Measurements from ENCODE around the gene CHRM4. TPM values are rescaled to one million over a fixed set of nuclear protein-coding genes. Genes with fewer than 3 reads are reported as not detected.

CHRM4 gene
- not detected for polyA plus RNA-seq (2013, experiment 1 of 2)
- polyA plus RNA-seq (2013, experiment 2 of 2): 0.56 TPM

GRCh38 chr11:46391578-46392420 lies at the start of gene CHRM4:
CHRM4 (minus strand) TSS chr11:46391776; CDS start chr11:46386557, 5,219 bp downstream.
- Histone ChIP-seq H3K36me3 (ENCODE audit: control insufficient read depth, insufficient read depth, low read length) (peaks cover 2% of the 10 kb centered on the region), H3K4me3 (ENCODE audit: extremely low read depth, insufficient read depth, low read length, poor library complexity, severe bottlenecking) (peak within 1 kb of the TSS; percentile 47), H3K27ac (ENCODE audit: low read depth, low read length, severe bottlenecking) (no peak within 1 kb of the TSS), H3K9me3 (ENCODE audit: control insufficient read depth, low read length) (no peaks in the 10 kb centered on the region), H3K4me1 (ENCODE audit: control insufficient read depth, insufficient read depth, low read length, poor library complexity, severe bottlenecking) (peaks cover 27% of the 10 kb centered on the region)
- WGBS, 2 experiments (ENCODE audit: insufficient coverage in 2 of 2): 0 to 1% methylated on average over 50 to 89 of the region's 123 CpGs

DNA sequence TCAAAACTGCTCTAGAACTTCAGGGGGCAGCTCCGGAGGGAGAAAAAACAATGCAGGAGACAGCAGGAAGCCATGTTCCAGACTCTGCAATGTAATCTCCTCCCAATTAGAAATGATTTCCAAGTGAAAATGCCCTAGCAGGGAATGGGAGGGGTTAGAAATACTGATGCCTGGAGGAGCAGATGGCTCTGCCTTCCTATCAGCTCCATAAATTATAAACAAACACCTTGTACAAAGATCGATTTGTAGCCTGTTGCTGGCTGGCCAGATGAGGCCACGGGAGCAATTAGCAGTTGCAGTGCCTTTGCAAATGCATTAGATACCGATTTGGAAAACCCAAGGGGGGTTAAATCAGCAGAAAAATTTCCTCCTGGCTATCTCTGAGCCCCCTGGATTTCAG lies 46.6 kb upstream of the CHRM4 start:
- Histone ChIP-seq H3K9me3 (ENCODE audit: control insufficient read depth, low read length) (no peaks in the 10 kb centered on the region), H3K36me3 (ENCODE audit: control insufficient read depth, insufficient read depth, low read length) (peaks cover 41% of the 10 kb centered on the region), H3K4me3 (ENCODE audit: extremely low read depth, insufficient read depth, low read length, poor library complexity, severe bottlenecking) (no peak overlapping the region), H3K4me1 (ENCODE audit: control insufficient read depth, insufficient read depth, low read length, poor library complexity, severe bottlenecking) (no peaks in the 10 kb centered on the region), H3K27ac (ENCODE audit: low read depth, low read length, severe bottlenecking) (no peak overlapping the region)
- WGBS, 2 experiments (ENCODE audit: insufficient coverage in 2 of 2): 73 to 85% methylated on average over 3 to 4 of the region's 4 CpGs

GRCh38 chr11:46437122-46437689 lies 45.6 kb upstream of the CHRM4 start:
- WGBS, 2 experiments (ENCODE audit: insufficient coverage in 2 of 2): 92 to 93% methylated on average over 3 to 5 of the region's 6 CpGs
- no peak overlapping the region for H3K27ac ChIP-seq (ENCODE audit: low read depth, low read length, severe bottlenecking)
- peaks cover 41% of the 10 kb centered on the region for H3K36me3 ChIP-seq (ENCODE audit: control insufficient read depth, insufficient read depth, low read length)
- H3K9me3 ChIP-seq (ENCODE audit: control insufficient read depth, low read length): no peaks in the 10 kb centered on the region
- H3K4me3 ChIP-seq (ENCODE audit: extremely low read depth, insufficient read depth, low read length, poor library complexity, severe bottlenecking): no peak overlapping the region
- no peaks in the 10 kb centered on the region for H3K4me1 ChIP-seq (ENCODE audit: control insufficient read depth, insufficient read depth, low read length, poor library complexity, severe bottlenecking)

- Histone ChIP-seq H3K4me3 (ENCODE audit: extremely low read depth, insufficient read depth, low read length, poor library complexity, severe bottlenecking) (no peak overlapping the region), H3K9me3 (ENCODE audit: control insufficient read depth, low read length) (no peaks in the 10 kb centered on the region), H3K27ac (ENCODE audit: low read depth, low read length, severe bottlenecking) (no peak overlapping the region), H3K36me3 (ENCODE audit: control insufficient read depth, insufficient read depth, low read length) (peaks cover 41% of the 10 kb centered on the region), H3K4me1 (ENCODE audit: control insufficient read depth, insufficient read depth, low read length, poor library complexity, severe bottlenecking) (no peaks in the 10 kb centered on the region)
- 71 to 100% methylated on average over 1 of the region's 3 CpGs for WGBS, 2 experiments (ENCODE audit: insufficient coverage in 2 of 2)
Observed at GRCh38 chr11:46436113-46436512, 44.5 kb upstream of the CHRM4 start.

- 78 to 91% methylated on average over 2 to 3 of the region's 3 CpGs for WGBS, 2 experiments (ENCODE audit: insufficient coverage in 2 of 2)
- Histone ChIP-seq H3K4me1 (ENCODE audit: control insufficient read depth, insufficient read depth, low read length, poor library complexity, severe bottlenecking) (no peaks in the 10 kb centered on the region), H3K9me3 (ENCODE audit: control insufficient read depth, low read length) (no peaks in the 10 kb centered on the region), H3K4me3 (ENCODE audit: extremely low read depth, insufficient read depth, low read length, poor library complexity, severe bottlenecking) (no peak overlapping the region), H3K36me3 (ENCODE audit: control insufficient read depth, insufficient read depth, low read length) (peaks cover 41% of the 10 kb centered on the region), H3K27ac (ENCODE audit: low read depth, low read length, severe bottlenecking) (no peak overlapping the region)
Observed at GRCh38 chr11:46435679-46436078, 44.1 kb upstream of the CHRM4 start.

- no peaks in the 10 kb centered on the region for H3K9me3 ChIP-seq (ENCODE audit: control insufficient read depth, low read length)
- no peaks in the 10 kb centered on the region for H3K4me1 ChIP-seq (ENCODE audit: control insufficient read depth, insufficient read depth, low read length, poor library complexity, severe bottlenecking)
- H3K36me3 ChIP-seq (ENCODE audit: control insufficient read depth, insufficient read depth, low read length): peaks cover 51% of the 10 kb centered on the region
- H3K27ac ChIP-seq (ENCODE audit: low read depth, low read length, severe bottlenecking): no peak overlapping the region
- no peak overlapping the region for H3K4me3 ChIP-seq (ENCODE audit: extremely low read depth, insufficient read depth, low read length, poor library complexity, severe bottlenecking)
Observed at GRCh38 chr11:46431211-46431610, 39.6 kb upstream of the CHRM4 start.

DNA sequence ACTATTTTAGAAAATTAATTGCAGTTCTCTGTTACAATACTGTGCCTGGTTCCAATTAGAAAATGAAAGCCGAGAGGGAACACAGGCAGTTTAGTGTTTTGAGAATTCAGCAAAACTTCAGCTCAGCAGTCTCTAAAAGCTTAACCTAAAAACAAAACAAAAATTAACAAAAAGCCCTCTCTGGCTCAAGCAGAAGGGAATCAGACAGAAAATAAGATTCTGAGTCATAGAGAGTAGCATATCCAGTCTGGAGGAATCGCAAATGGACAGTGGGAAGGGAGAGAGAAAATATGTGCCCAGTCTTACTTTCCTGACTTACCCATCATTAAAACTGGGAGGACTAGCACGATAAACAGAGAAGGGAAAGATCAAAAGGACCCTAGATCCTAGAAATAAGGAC lies 38.1 kb upstream of the CHRM4 start:
- Histone ChIP-seq H3K27ac (ENCODE audit: low read depth, low read length, severe bottlenecking) (no peak overlapping the region), H3K36me3 (ENCODE audit: control insufficient read depth, insufficient read depth, low read length) (peaks cover 52% of the 10 kb centered on the region), H3K4me3 (ENCODE audit: extremely low read depth, insufficient read depth, low read length, poor library complexity, severe bottlenecking) (no peak overlapping the region), H3K4me1 (ENCODE audit: control insufficient read depth, insufficient read depth, low read length, poor library complexity, severe bottlenecking) (no peaks in the 10 kb centered on the region), H3K9me3 (ENCODE audit: control insufficient read depth, low read length) (no peaks in the 10 kb centered on the region)
- WGBS, 2 experiments (ENCODE audit: insufficient coverage in 2 of 2): no CpG with 5 or more reads among the region's 3 CpGs

DNA sequence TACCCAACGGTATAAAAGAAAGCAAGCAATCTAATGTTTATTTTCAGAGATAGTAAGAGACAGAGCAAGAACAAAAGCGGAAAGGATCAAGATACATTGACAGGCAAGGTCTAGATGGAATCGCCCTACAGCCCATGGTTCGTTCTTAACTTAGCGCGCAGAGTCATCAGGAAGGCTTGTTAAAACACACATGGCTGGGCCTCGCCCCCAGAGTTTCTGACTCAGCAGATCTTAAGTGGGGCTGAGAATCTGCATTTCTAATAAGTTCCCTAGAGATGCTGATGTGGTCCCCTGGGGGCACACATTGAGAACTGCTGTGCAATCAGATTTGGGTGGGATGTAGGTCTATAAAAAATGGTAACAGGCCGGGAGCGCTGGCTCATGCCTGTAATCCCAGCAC lies 35.8 kb upstream of the CHRM4 start:
- no peaks in the 10 kb centered on the region for H3K9me3 ChIP-seq (ENCODE audit: control insufficient read depth, low read length)
- H3K36me3 ChIP-seq (ENCODE audit: control insufficient read depth, insufficient read depth, low read length): peaks cover 45% of the 10 kb centered on the region
- H3K27ac ChIP-seq (ENCODE audit: low read depth, low read length, severe bottlenecking): no peak overlapping the region
- H3K4me3 ChIP-seq (ENCODE audit: extremely low read depth, insufficient read depth, low read length, poor library complexity, severe bottlenecking): no peak overlapping the region
- 85 to 96% methylated on average over 7 to 9 of the region's 9 CpGs for WGBS, 2 experiments (ENCODE audit: insufficient coverage in 2 of 2)
- no peaks in the 10 kb centered on the region for H3K4me1 ChIP-seq (ENCODE audit: control insufficient read depth, insufficient read depth, low read length, poor library complexity, severe bottlenecking)

GRCh38 chr11:46426233-46426991 lies 34.8 kb upstream of the CHRM4 start:
- Histone ChIP-seq H3K9me3 (ENCODE audit: control insufficient read depth, low read length) (no peaks in the 10 kb centered on the region), H3K27ac (ENCODE audit: low read depth, low read length, severe bottlenecking) (no peak overlapping the region), H3K36me3 (ENCODE audit: control insufficient read depth, insufficient read depth, low read length) (peaks cover 45% of the 10 kb centered on the region), H3K4me1 (ENCODE audit: control insufficient read depth, insufficient read depth, low read length, poor library complexity, severe bottlenecking) (no peaks in the 10 kb centered on the region), H3K4me3 (ENCODE audit: extremely low read depth, insufficient read depth, low read length, poor library complexity, severe bottlenecking) (no peak overlapping the region)
- WGBS, 2 experiments (ENCODE audit: insufficient coverage in 2 of 2): 93 to 95% methylated on average over 3 to 4 of the region's 4 CpGs

DNA sequence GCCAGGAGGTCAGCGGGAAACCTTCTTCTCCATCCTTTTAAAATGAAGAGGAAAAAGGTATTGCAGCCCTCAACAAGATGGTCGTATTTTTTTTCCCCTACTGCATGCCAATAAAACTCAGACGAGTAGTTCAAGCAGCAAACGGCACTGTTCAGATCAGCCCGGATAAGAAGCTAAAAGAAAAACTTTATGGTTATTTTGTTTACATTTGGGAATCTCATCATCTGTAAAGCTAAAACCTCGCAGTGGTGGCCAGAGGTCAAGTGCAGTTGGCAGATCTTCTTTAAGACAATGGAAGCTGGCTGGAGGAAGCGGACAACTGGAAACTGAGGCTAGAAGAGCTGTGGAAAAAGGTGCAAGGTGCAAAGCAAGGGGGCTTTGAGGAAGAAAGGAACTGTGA lies 31.0 kb upstream of the CHRM4 start:
- WGBS, 2 experiments (ENCODE audit: insufficient coverage in 2 of 2): 98 to 100% methylated on average over 5 to 6 of the region's 7 CpGs
- Histone ChIP-seq H3K9me3 (ENCODE audit: control insufficient read depth, low read length) (no peaks in the 10 kb centered on the region), H3K4me1 (ENCODE audit: control insufficient read depth, insufficient read depth, low read length, poor library complexity, severe bottlenecking) (no peaks in the 10 kb centered on the region), H3K4me3 (ENCODE audit: extremely low read depth, insufficient read depth, low read length, poor library complexity, severe bottlenecking) (no peak overlapping the region), H3K36me3 (ENCODE audit: control insufficient read depth, insufficient read depth, low read length) (peaks cover 49% of the 10 kb centered on the region), H3K27ac (ENCODE audit: low read depth, low read length, severe bottlenecking) (no peak overlapping the region)

Measured in mesodermal cell (in vitro differentiated cells).